ENCODE results near the gene SCNN1A.

SCNN1A gene

GRCh38 chr12:6297170-6297569 lies 78.2 kb downstream of the SCNN1A start:
- in situ Hi-C loops (cut with MboI; ENCODE audit: low pct_unique_long_range_greater_than_20kb, low sequenced_read_pairs, unreplicated experiment) = no loop called here
- TF ChIP-seq CTCF (IDR thresholded peaks at IDR 0.05; ENCODE audit: extremely low read depth, insufficient read depth, missing control alignments) = no peak
- DNase-seq (ENCODE audit: low spot score) = no peak

All from GM13977 (cell line).